ENCODE results near the gene FANCM. TPM values are rescaled to one million over a fixed set of nuclear protein-coding genes. Genes with fewer than 3 reads are reported as not detected.

The FANCM gene
- 11.4 and 14.6 TPM in 2 replicates for total RNA-seq (2022)
- percentile 67 among the genes with signal in this experiment for Bru-seq, nascent RNA
- BruChase-seq, experiment 1, labeled RNA remaining after a 6-hour chase: percentile 62 among the genes with signal in this experiment
- percentile 74 among the genes with signal in this experiment for BruChase-seq, experiment 2, labeled RNA remaining after a 2-hour chase
- long read RNA-seq, full-length matches to known transcripts: 2 of 4 reads
- long read RNA-seq, partial matches to known transcripts: 0 of 4 reads
- long read RNA-seq, other reads (novel, unspliced or antisense): 2 of 4 reads

- peak; percentile 87 for DNase-seq
Observed at GRCh38 chr14:45135659-45136395, at the start of gene FANCM. FANCM (plus strand) TSS chr14:45135930; CDS start chr14:45136032, 102 bp downstream.

GRCh38 chr14:45089813-45090212, 45.9 kb upstream of the FANCM start:
- intact Hi-C loops (cut with micrococcal nuclease; ENCODE audit: unreplicated experiment): loop anchor here (10.0 kb wide), 1 partner anchor 175 kb away; no protein-coding TSS in a partner anchor
- Mint-ChIP-seq H3K9me3 (ENCODE audit: low read depth, unreplicated experiment) (no peaks in the 10 kb centered on the region), H3K4me1 (ENCODE audit: low read depth, unreplicated experiment) (peaks cover 17% of the 10 kb centered on the region), H3K27ac (ENCODE audit: unreplicated experiment) (no peak overlapping the region), H3K4me3 (ENCODE audit: low read depth, unreplicated experiment) (no peak overlapping the region), H3K27me3 (ENCODE audit: unreplicated experiment) (no peaks in the 10 kb centered on the region), H3K36me3 (ENCODE audit: insufficient read depth, unreplicated experiment) (peaks cover 15% of the 10 kb centered on the region)
- DNase-seq: no peak
- no peak for TF ChIP-seq CTCF (IDR thresholded peaks at IDR 0.05; ENCODE audit: unreplicated experiment)
- CTCF ChIA-PET: interaction anchor here (0.7 kb wide), 1 partner anchor 69 kb away, joined by 3 read pairs; no protein-coding TSS in a partner anchor
- no TSS peak for BruUV-seq (replicated peaks)

More at GRCh38 chr14:45135659-45136395, at the start of gene FANCM:
- H3K4me1 Mint-ChIP-seq (ENCODE audit: low read depth, unreplicated experiment): peaks cover 16% of the 10 kb centered on the region
- H3K27ac Mint-ChIP-seq (ENCODE audit: unreplicated experiment): peak within 1 kb of the TSS; percentile 93
- BruUV-seq (replicated peaks): no TSS peak
- H3K36me3 Mint-ChIP-seq (ENCODE audit: insufficient read depth, unreplicated experiment): peaks cover 35% of the 10 kb centered on the region
- no peaks in the 10 kb centered on the region for H3K9me3 Mint-ChIP-seq (ENCODE audit: low read depth, unreplicated experiment)
- no peaks in the 10 kb centered on the region for H3K27me3 Mint-ChIP-seq (ENCODE audit: unreplicated experiment)
- intact Hi-C loops (cut with micrococcal nuclease; ENCODE audit: unreplicated experiment): loop anchor here (2.0 kb wide), 2 partner anchors 175 to 223 kb away; partner anchors contain the start of gene KLHL28
- H3K4me3 Mint-ChIP-seq (ENCODE audit: low read depth, unreplicated experiment): peak within 1 kb of the TSS; percentile 96
- no peak for TF ChIP-seq CTCF (IDR thresholded peaks at IDR 0.05; ENCODE audit: unreplicated experiment)
- CTCF ChIA-PET: no interaction called here

- no peak overlapping the region for H3K27ac Mint-ChIP-seq (ENCODE audit: unreplicated experiment)
Observed at GRCh38 chr14:45091710-45092109, 44.0 kb upstream of the FANCM start.

GRCh38 chr14:45094275-45094674, 41.5 kb upstream of the FANCM start:
- H3K4me1 Mint-ChIP-seq (ENCODE audit: low read depth, unreplicated experiment): no peaks in the 10 kb centered on the region
- BruUV-seq (replicated peaks): no TSS peak
- H3K27ac Mint-ChIP-seq (ENCODE audit: unreplicated experiment): no peak overlapping the region
- no peaks in the 10 kb centered on the region for H3K9me3 Mint-ChIP-seq (ENCODE audit: low read depth, unreplicated experiment)
- TF ChIP-seq CTCF (IDR thresholded peaks at IDR 0.05; ENCODE audit: unreplicated experiment): no peak
- CTCF ChIA-PET: no interaction called here
- DNase-seq: no peak
- peaks cover 36% of the 10 kb centered on the region for H3K36me3 Mint-ChIP-seq (ENCODE audit: insufficient read depth, unreplicated experiment)
- intact Hi-C loops (cut with micrococcal nuclease; ENCODE audit: unreplicated experiment): no loop called here
- H3K27me3 Mint-ChIP-seq (ENCODE audit: unreplicated experiment): no peaks in the 10 kb centered on the region
- no peak overlapping the region for H3K4me3 Mint-ChIP-seq (ENCODE audit: low read depth, unreplicated experiment)

More at GRCh38 chr14:45091710-45092109, 44.0 kb upstream of the FANCM start:
- Mint-ChIP-seq H3K4me1 (ENCODE audit: low read depth, unreplicated experiment) (peaks cover 9% of the 10 kb centered on the region), H3K4me3 (ENCODE audit: low read depth, unreplicated experiment) (no peak overlapping the region), H3K9me3 (ENCODE audit: low read depth, unreplicated experiment) (no peaks in the 10 kb centered on the region), H3K27me3 (ENCODE audit: unreplicated experiment) (no peaks in the 10 kb centered on the region), H3K36me3 (ENCODE audit: insufficient read depth, unreplicated experiment) (peaks cover 26% of the 10 kb centered on the region)
- no peak for TF ChIP-seq CTCF (IDR thresholded peaks at IDR 0.05; ENCODE audit: unreplicated experiment)
- intact Hi-C loops (cut with micrococcal nuclease; ENCODE audit: unreplicated experiment): no loop called here
- no TSS peak for BruUV-seq (replicated peaks)
- CTCF ChIA-PET: no interaction called here
- no peak for DNase-seq

Data from Calu3 (cell line).